Glutamatergic neuron (in vitro differentiated cells): ENCODE data around the gene TAS2R30. TPM values are rescaled to one million over a fixed set of nuclear protein-coding genes. Genes with fewer than 3 reads are reported as not detected.
"Not testable (repeated sequence)": the region's sequence is repeated elsewhere in the genome, so short reads cannot be mapped to it uniquely, and the experiment has no call there.

Experiments used
- DNase-seq: peaks from one replicate; pipeline ENCODE4 v3.0.0; 2022
- H3K27ac Mint-ChIP-seq: one replicate; pipeline ENCODE4 v1.8.0; 2020; ENCODE audit warnings: mild to moderate bottlenecking, mixed read lengths, inconsistent platforms; ENCODE audit not compliant: unreplicated experiment
- H3K27me3 Mint-ChIP-seq: one replicate; pipeline ENCODE4 v1.8.0; 2020; ENCODE audit warnings: mild to moderate bottlenecking, moderate library complexity, mixed read lengths, inconsistent platforms; ENCODE audit not compliant: unreplicated experiment
- H3K36me3 Mint-ChIP-seq: one replicate; pipeline ENCODE4 v1.8.0; 2020; ENCODE audit warnings: mild to moderate bottlenecking, mixed read lengths, inconsistent platforms; ENCODE audit not compliant: unreplicated experiment
- H3K4me1 Mint-ChIP-seq: one replicate; pipeline ENCODE4 v1.8.0; 2020; ENCODE audit warnings: mild to moderate bottlenecking, low read depth, mixed read lengths, inconsistent platforms; ENCODE audit not compliant: unreplicated experiment
- H3K4me3 Mint-ChIP-seq: one replicate; pipeline ENCODE4 v1.8.0; 2020; ENCODE audit warnings: mild to moderate bottlenecking, mixed read lengths, inconsistent platforms; ENCODE audit not compliant: unreplicated experiment
- H3K9me3 Mint-ChIP-seq: one replicate; pipeline ENCODE4 v1.8.0; 2020; ENCODE audit warnings: mild to moderate bottlenecking, moderate library complexity, mixed read lengths, inconsistent platforms; ENCODE audit not compliant: unreplicated experiment
- CTCF ChIP-seq: fragments of 200-600 bp; sonication (generic); IDR thresholded peaks from one replicate; pipeline ENCODE4 v1.5.0; 2021; ENCODE audit not compliant: partially characterized antibody, unreplicated experiment
- total RNA-seq: library from RNA; stranded (reverse); fragmentation: NEBNext Ultra II Directional; extraction: Animal tissue kit (Norgen Biotek cat#: 25700); gene quantifications from one replicate; pipeline ENCODE4 v1.2.1, GENCODE V29; 2021; ENCODE audit not compliant: unreplicated experiment

TAS2R30 gene
- total RNA-seq, 1 donor from 2014 or later: 5.1 TPM

DNA sequence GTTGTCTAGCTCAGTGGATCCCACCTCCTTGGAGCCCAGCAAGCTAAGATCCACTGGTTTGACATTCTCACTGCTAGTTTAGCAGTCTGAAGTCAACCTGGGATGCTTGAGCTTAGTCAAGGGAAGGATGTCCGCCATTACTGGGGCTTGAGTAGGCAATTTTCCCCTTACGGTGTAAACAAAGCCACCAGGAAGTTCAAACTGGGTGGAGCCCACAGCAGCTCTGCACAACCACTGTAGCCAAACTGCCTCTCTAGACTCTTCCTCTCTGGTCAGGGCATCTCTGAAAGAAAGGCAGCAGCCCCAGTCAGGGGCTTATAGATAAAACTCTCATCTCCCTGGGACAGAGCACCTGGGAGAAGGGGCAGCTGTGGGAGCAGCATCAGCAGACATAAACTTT is 25.6 kb downstream of the TAS2R30 start:
- peaks cover 9% of the 10 kb centered on the region for H3K9me3 Mint-ChIP-seq
- H3K36me3 Mint-ChIP-seq: peaks cover 26% of the 10 kb centered on the region
- no peak for DNase-seq
- H3K4me3 Mint-ChIP-seq: no peak overlapping the region
- H3K27me3 Mint-ChIP-seq: peaks cover 7% of the 10 kb centered on the region
- no peak for TF ChIP-seq CTCF
- H3K27ac Mint-ChIP-seq: no peak overlapping the region
- no peaks in the 10 kb centered on the region for H3K4me1 Mint-ChIP-seq

GRCh38 chr12:11107719-11108118 is 26.7 kb downstream of the TAS2R30 start:
- H3K4me3 Mint-ChIP-seq: no peak overlapping the region
- peaks cover 4% of the 10 kb centered on the region for H3K27me3 Mint-ChIP-seq
- H3K36me3 Mint-ChIP-seq: peaks cover 23% of the 10 kb centered on the region
- H3K27ac Mint-ChIP-seq: no peak overlapping the region
- no peak for TF ChIP-seq CTCF
- H3K4me1 Mint-ChIP-seq: no peaks in the 10 kb centered on the region
- peaks cover 9% of the 10 kb centered on the region for H3K9me3 Mint-ChIP-seq
- no peak for DNase-seq

DNA sequence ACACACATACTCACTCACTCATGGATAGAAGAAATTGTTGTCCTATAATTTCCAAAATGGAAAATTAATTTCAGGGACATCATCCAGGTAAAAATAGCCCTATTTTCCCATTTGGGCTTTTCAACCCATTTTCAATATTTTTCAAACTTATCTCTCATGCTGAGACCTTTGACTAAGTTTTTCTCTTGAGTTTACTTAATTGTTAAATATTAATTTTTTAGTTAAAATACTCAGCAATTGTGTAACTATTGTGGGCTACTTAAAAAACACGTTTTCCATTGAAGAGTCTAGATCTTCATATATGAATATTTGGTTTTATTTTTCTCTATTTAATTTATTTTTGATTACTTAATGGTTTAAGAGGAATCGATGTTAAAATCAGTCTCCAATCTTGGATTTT is 28.2 kb downstream of the TAS2R30 start:
- no peak for TF ChIP-seq CTCF
- Mint-ChIP-seq H3K36me3 (peaks cover 18% of the 10 kb centered on the region), H3K9me3 (peaks cover 9% of the 10 kb centered on the region), H3K27ac (no peak overlapping the region), H3K4me3 (no peak overlapping the region), H3K4me1 (no peaks in the 10 kb centered on the region), H3K27me3 (peaks cover 4% of the 10 kb centered on the region)
- DNase-seq: no peak

GRCh38 chr12:11105546-11105945 is 28.9 kb downstream of the TAS2R30 start:
- Mint-ChIP-seq H3K36me3 (peaks cover 11% of the 10 kb centered on the region), H3K9me3 (peaks cover 5% of the 10 kb centered on the region), H3K27me3 (peaks cover 4% of the 10 kb centered on the region), H3K27ac (no peak overlapping the region), H3K4me1 (no peaks in the 10 kb centered on the region), H3K4me3 (no peak overlapping the region)
- DNase-seq: no peak
- TF ChIP-seq CTCF: no peak

DNA sequence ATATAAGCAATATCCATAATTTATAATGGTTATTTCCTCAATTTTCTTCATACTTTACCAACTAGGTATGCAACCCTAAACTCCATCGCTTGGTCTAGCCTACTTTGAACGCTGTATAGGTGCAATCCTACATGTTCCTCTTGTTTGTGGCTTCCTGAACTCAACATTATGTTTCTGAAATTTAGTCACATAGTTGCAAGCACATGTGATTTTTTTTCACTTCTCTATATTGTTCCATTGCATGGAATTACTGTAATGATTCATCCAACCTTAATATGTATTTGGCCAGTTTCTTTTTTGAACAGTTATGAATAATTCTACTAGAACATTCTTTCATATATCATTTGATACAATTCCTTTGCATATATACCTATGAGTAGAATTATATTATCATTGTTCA is 39.5 kb downstream of the TAS2R30 start:
- H3K4me1 Mint-ChIP-seq, H3K9me3 Mint-ChIP-seq, H3K36me3 Mint-ChIP-seq, H3K27ac Mint-ChIP-seq, H3K27me3 Mint-ChIP-seq, H3K4me3 Mint-ChIP-seq, DNase-seq: not testable (repeated sequence)

- no peaks in the 10 kb centered on the region for H3K27me3 Mint-ChIP-seq
- no peak for TF ChIP-seq CTCF
- H3K36me3 Mint-ChIP-seq: no peaks in the 10 kb centered on the region
- H3K4me1 Mint-ChIP-seq: no peaks in the 10 kb centered on the region
- no peaks in the 10 kb centered on the region for H3K9me3 Mint-ChIP-seq
- no peak within 1 kb of the TSS for H3K4me3 Mint-ChIP-seq
- DNase-seq: no peak
- H3K27ac Mint-ChIP-seq: no peak within 1 kb of the TSS
These were observed 42.3 kb downstream of the TAS2R30 start, which contains the start of gene TAS2R43 for GRCh38 chr12:11092128-11092527. TSS of gene TAS2R43 (minus strand) at chr12:11092313. CDS start at chr12:11092229, 84 bp downstream.
